Measurements from ENCODE around the gene DENND4B. TPM values are rescaled to one million over a fixed set of nuclear protein-coding genes. Genes with fewer than 3 reads are reported as not detected.

DENND4B gene
- total and polyA plus RNA-seq, 9 of the 15 experiments (the other 6 are each of a cell fraction or from before 2014, with no cell fraction given) = 9.5 to 80.5 (median 23.1) TPM

GRCh38 chr1:153963030-153963849, 16.7 kb upstream of the DENND4B start, which contains the start of gene SLC39A1 (continued):
- peak; percentile 67 for TF ChIP-seq MGA (IDR thresholded peaks at IDR 0.05)
- peak; percentile 35 for TF ChIP-seq CCNT2 (IDR thresholded peaks at IDR 0.05; ENCODE audit: borderline replicate concordance, extremely low read depth, insufficient read length, low read depth, low read length)
- peak; percentile 27 for TF ChIP-seq SMAD1 (IDR thresholded peaks at IDR 0.05; ENCODE audit: low read depth, low read length, partially characterized antibody)
- peak; percentile 71 for TF ChIP-seq RBM25 (IDR thresholded peaks at IDR 0.05; ENCODE audit: low read depth, low read length, severe bottlenecking)
- TF ChIP-seq GABPA (tag; conservative IDR thresholded peaks at IDR 0.05; ENCODE audit: low read depth) = peak; percentile 71
- TF ChIP-seq ETV1 (tag; conservative IDR thresholded peaks at IDR 0.05; ENCODE audit: low read depth) = 0 out of 2 replicates have a peak, but pooled peaks have one; percentile 21
- no peak for TF ChIP-seq MCM2 (IDR thresholded peaks at IDR 0.05; ENCODE audit: low read depth)
- TF ChIP-seq E2F6 (IDR thresholded peaks at IDR 0.05; ENCODE audit: borderline replicate concordance in 1 of 2, extremely low read depth in 1 of 2, insufficient read depth in 1 of 2, insufficient read length in 1 of 2, low read depth in 1 of 2, low read length in 1 of 2, poor library complexity in 1 of 2, severe bottlenecking in 1 of 2) = peak; percentile 67 to 76
- 0 out of 2 replicates have a peak, but pooled peaks have one; percentile 41 for TF ChIP-seq BRD4 (IDR thresholded peaks at IDR 0.05)
- no peak for TF ChIP-seq MAFG (tag; conservative IDR thresholded peaks at IDR 0.05)
- peak; percentile 66 for TF ChIP-seq TBP (optimal IDR thresholded peaks at IDR 0.05; ENCODE audit: low read depth, low read length)
- no peak for TF ChIP-seq ZNF197 (CRISPR knock-in tag; IDR thresholded peaks at IDR 0.05; ENCODE audit: low read depth)
- no peak for TF ChIP-seq SMC3 (conservative IDR thresholded peaks at IDR 0.05; ENCODE audit: insufficient read depth, low read depth, low read length)
- peak; percentile 60; the same call in 1 of the 2 replicates for TF ChIP-seq ZBTB7A (IDR thresholded peaks at IDR 0.05; ENCODE audit: borderline replicate concordance, control insufficient read depth, low read depth, low read length)

All from K562 (cell line).